ENCODE results near the gene WDFY4.

The WDFY4 gene

GRCh38 chr10:48750991-48751390, 66.3 kb downstream of the WDFY4 start:
- in situ Hi-C loops (cut with HindIII; ENCODE audit: low pct_unique_long_range_greater_than_20kb, low sequenced_read_pairs), result no loop called here
- DNase-seq (ENCODE audit: low read depth in 1 of 2, low spot score in 1 of 2), result no peak
- TF ChIP-seq JUND (IDR thresholded peaks at IDR 0.05; ENCODE audit: low read depth), result no peak

GRCh38 chr10:48751730-48752129, 67.1 kb downstream of the WDFY4 start:
- TF ChIP-seq JUND (IDR thresholded peaks at IDR 0.05; ENCODE audit: low read depth), result no peak
- no peak for DNase-seq (ENCODE audit: low read depth in 1 of 2, low spot score in 1 of 2)
- in situ Hi-C loops (cut with HindIII; ENCODE audit: low pct_unique_long_range_greater_than_20kb, low sequenced_read_pairs), result no loop called here

- in situ Hi-C loops (cut with HindIII; ENCODE audit: low pct_unique_long_range_greater_than_20kb, low sequenced_read_pairs), result no loop called here
- TF ChIP-seq JUND (IDR thresholded peaks at IDR 0.05; ENCODE audit: low read depth), result no peak
- DNase-seq (ENCODE audit: low read depth in 1 of 2, low spot score in 1 of 2), result no peak
These were observed 73.7 kb downstream of the WDFY4 start for GRCh38 chr10:48758411-48758810.

GRCh38 chr10:48759113-48759901, 74.6 kb downstream of the WDFY4 start:
- DNase-seq (ENCODE audit: low read depth in 1 of 2, low spot score in 1 of 2), result no peak
- no peak for TF ChIP-seq JUND (IDR thresholded peaks at IDR 0.05; ENCODE audit: low read depth)
- in situ Hi-C loops (cut with HindIII; ENCODE audit: low pct_unique_long_range_greater_than_20kb, low sequenced_read_pairs), result no loop called here

- in situ Hi-C loops (cut with HindIII; ENCODE audit: low pct_unique_long_range_greater_than_20kb, low sequenced_read_pairs), result no loop called here
- no peak for DNase-seq (ENCODE audit: low read depth in 1 of 2, low spot score in 1 of 2)
- no peak for TF ChIP-seq JUND (IDR thresholded peaks at IDR 0.05; ENCODE audit: low read depth)
These were observed 76.3 kb downstream of the WDFY4 start for GRCh38 chr10:48760983-48761382.

- in situ Hi-C loops (cut with HindIII; ENCODE audit: low pct_unique_long_range_greater_than_20kb, low sequenced_read_pairs), result no loop called here
- no peak for TF ChIP-seq JUND (IDR thresholded peaks at IDR 0.05; ENCODE audit: low read depth)
- no peak for DNase-seq (ENCODE audit: low read depth in 1 of 2, low spot score in 1 of 2)
These were observed 77.7 kb downstream of the WDFY4 start for GRCh38 chr10:48762064-48763042.

- DNase-seq (ENCODE audit: low read depth in 1 of 2, low spot score in 1 of 2), result no peak
- in situ Hi-C loops (cut with HindIII; ENCODE audit: low pct_unique_long_range_greater_than_20kb, low sequenced_read_pairs), result no loop called here
- TF ChIP-seq JUND (IDR thresholded peaks at IDR 0.05; ENCODE audit: low read depth), result no peak
These were observed 78.8 kb downstream of the WDFY4 start for GRCh38 chr10:48763403-48763965.

- no peak for DNase-seq (ENCODE audit: low read depth in 1 of 2, low spot score in 1 of 2)
- in situ Hi-C loops (cut with HindIII; ENCODE audit: low pct_unique_long_range_greater_than_20kb, low sequenced_read_pairs), result no loop called here
- no peak for TF ChIP-seq JUND (IDR thresholded peaks at IDR 0.05; ENCODE audit: low read depth)
These were observed 79.8 kb downstream of the WDFY4 start for GRCh38 chr10:48764486-48764885.

GRCh38 chr10:48765039-48765438, 80.4 kb downstream of the WDFY4 start:
- no peak for TF ChIP-seq JUND (IDR thresholded peaks at IDR 0.05; ENCODE audit: low read depth)
- in situ Hi-C loops (cut with HindIII; ENCODE audit: low pct_unique_long_range_greater_than_20kb, low sequenced_read_pairs), result no loop called here
- no peak for DNase-seq (ENCODE audit: low read depth in 1 of 2, low spot score in 1 of 2)

GRCh38 chr10:48765527-48765926, 80.9 kb downstream of the WDFY4 start:
- TF ChIP-seq JUND (IDR thresholded peaks at IDR 0.05; ENCODE audit: low read depth), result no peak
- no peak for DNase-seq (ENCODE audit: low read depth in 1 of 2, low spot score in 1 of 2)
- in situ Hi-C loops (cut with HindIII; ENCODE audit: low pct_unique_long_range_greater_than_20kb, low sequenced_read_pairs), result no loop called here

- no peak for TF ChIP-seq JUND (IDR thresholded peaks at IDR 0.05; ENCODE audit: low read depth)
- DNase-seq (ENCODE audit: low read depth in 1 of 2, low spot score in 1 of 2), result no peak
- in situ Hi-C loops (cut with HindIII; ENCODE audit: low pct_unique_long_range_greater_than_20kb, low sequenced_read_pairs), result no loop called here
These were observed 82.9 kb downstream of the WDFY4 start for GRCh38 chr10:48767373-48768143.

GRCh38 chr10:48768144-48768766, 83.6 kb downstream of the WDFY4 start:
- in situ Hi-C loops (cut with HindIII; ENCODE audit: low pct_unique_long_range_greater_than_20kb, low sequenced_read_pairs), result no loop called here
- no peak for DNase-seq (ENCODE audit: low read depth in 1 of 2, low spot score in 1 of 2)
- no peak for TF ChIP-seq JUND (IDR thresholded peaks at IDR 0.05; ENCODE audit: low read depth)

Data from T47D (cell line).